GM12892 (cell line): ENCODE data around the gene ADAM15.

Source experiments
- DNase-seq: peaks from one replicate; pipeline ENCODE4 v3.0.0; 2011; ENCODE audit not compliant: insufficient read length
- FAIRE-seq: peaks from 2 replicates; lab custom pipeline; 2011; peaks lifted over from hg19 to GRCh38; lab: Jason Lieb, UNC
- POLR2A ChIP-seq: IDR thresholded peaks from 2 replicates; pipeline ENCODE4 v1.6.1; 2011; ENCODE audit warnings: low read depth, low read length, control low read depth
- POLR2AphosphoS5 ChIP-seq: IDR thresholded peaks from 2 replicates; pipeline ENCODE4 v1.6.1; 2011; ENCODE audit warnings: low read depth, low read length, control low read depth
- TAF1 ChIP-seq: IDR thresholded peaks from 2 replicates; pipeline ENCODE4 v1.6.1; 2011; ENCODE audit warnings: low read depth, mild to moderate bottlenecking, control low read depth, low read length, borderline replicate concordance

The ADAM15 gene

DNA sequence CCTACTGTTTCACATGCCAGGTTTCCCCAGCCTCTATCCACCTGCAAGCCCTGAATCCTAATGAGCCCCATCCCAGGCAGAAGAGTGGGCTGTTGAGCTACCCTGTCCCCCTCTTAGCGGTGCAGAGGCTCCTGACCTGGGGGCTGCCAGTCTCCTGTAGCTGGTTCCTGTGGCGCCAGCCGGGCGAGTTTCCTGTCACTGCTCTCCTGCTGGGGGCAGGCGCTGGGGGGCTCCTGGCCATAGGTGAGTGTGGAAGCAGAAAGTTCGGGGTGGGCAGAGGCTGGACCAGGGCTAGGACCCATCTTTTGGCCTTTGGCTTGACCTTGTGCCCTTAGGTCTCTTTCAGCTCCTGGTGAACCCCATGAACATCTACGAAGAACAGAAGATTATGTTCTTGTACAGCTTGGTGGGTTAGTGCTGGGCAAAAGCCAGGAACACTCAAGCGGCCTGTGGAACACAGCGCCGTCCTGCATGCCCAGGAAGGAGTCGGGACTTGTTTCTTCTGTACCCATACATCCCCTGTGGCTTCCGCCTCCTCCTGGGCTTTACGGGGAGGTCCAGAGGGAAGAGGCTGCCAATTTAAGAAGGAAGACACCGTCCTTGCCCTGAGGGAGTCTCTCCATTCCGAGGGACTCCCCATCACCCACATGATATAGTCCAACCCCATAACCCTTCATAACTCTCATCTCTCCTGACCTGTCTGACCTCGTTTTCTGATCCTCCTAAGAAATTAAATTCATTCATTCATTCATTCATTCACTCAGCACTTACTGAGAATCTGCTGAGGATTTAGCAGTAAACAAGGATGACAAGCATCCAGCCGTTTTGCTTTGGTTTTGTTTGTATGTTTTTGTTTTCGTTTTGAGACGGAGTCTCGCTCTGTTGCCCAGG is 16.6 kb upstream of the ADAM15 start:
- TF ChIP-seq POLR2AphosphoS5 (no peak), POLR2A (no peak), TAF1 (no peak)
- no peak for FAIRE-seq
- no peak for DNase-seq

DNA sequence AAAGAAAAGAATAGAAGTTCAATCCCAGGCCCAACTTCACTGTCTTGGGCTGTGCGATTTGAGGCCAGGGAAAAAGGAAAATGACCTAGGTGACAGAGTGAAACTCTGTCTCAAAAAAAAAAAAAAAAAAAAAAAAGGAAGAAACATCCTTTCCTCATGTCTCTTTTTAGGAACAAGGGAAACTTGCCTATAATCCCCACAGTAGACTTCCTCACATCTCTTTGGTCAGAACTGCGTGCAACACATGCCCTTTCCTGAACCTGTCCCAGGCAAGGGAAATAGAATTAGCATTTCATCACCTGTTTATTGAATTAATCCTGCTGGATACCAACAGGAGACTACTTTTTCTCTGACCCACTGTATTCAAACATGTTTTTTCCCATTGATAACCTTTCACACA is 15.2 kb upstream of the ADAM15 start:
- TF ChIP-seq TAF1 (no peak), POLR2A (no peak), POLR2AphosphoS5 (no peak)
- no peak for DNase-seq
- no peak for FAIRE-seq

DNA sequence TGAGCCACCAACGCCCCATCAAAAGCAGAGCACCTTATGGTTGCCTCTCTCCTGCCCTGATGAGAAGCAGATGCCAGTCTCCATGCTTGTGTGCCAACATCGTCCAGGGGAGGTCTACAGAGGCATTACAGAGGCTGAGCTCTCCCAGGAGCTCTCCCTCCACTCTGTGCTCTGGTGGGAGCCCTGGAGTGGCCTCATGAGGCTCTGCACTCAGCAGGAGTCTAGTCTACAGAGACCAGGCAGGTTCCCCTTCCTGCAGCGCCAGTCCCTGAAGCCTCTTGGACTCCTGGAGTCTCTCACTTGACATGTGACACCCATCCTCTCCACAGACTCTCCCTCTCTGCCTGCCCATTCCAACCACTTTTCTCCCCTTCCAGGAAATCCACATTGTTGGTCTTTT is 14.1 kb upstream of the ADAM15 start:
- TF ChIP-seq TAF1 (no peak), POLR2A (no peak), POLR2AphosphoS5 (no peak)
- FAIRE-seq = no peak
- DNase-seq = no peak

DNA sequence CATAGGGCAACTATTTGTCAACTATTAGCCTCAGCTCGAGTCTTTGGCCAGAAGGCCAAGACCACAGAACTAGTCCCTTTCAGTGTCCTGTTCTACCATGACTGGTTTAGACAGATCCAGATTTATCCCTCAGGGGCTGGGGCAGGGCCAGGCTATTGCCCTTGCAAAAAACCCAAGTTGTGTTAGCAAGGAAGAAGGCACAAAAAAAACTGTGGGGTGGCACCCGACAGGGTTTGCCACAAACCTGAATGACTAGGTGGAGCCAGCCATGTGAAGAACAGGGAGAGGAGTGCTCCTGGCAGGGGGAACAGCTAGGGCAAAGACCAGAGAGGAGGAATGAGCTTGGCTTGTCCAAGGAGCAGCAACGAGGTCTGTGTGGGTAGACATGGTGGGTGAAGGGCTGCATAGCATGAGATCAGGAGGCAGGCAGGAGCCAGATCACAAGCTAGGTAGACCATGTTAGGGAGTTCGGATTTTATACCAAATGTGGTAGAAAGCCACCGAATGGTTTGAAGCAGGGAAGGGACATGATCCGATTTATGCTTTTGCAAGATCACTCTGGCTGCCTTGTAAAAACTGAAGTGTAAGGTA is 13.2 kb upstream of the ADAM15 start:
- TF ChIP-seq POLR2AphosphoS5 = no peak
- TF ChIP-seq TAF1 = no peak
- no peak for TF ChIP-seq POLR2A
- FAIRE-seq (no peak), DNase-seq (no peak)

DNA sequence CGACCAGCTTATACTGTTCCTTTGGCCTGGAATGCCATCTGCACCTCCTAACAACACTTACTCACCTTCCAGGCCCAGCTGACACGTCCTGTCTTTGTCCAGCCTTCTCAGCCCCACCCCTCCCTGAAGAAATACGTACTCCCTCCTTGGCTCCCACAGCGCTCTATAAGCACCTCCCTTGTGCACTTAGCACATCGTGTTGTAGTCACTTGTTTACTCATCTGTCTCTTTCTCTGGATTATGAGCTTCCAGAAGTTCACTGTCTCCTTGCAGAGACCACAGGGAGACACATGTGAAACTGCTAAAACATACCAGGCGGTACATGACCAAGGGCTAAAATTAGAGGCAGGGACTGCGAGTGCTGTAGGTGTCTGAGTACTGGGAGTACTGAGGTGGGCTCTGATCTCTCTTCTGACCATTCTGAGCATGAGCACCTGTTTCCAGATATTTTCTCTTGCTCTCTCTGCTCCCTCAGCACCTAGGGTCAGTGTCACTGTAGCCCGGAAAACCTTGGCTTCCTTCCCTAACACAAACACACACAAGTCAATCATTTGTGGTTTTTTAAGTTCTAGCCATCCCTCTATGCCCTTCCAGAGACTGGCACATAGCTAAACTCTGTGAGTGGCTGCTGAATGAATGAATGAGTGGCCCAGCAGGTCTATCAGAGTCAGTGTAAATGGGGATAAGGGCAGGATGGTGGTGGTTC is 12.4 kb upstream of the ADAM15 start:
- DNase-seq = no peak
- FAIRE-seq = no peak
- TF ChIP-seq TAF1 (no peak), POLR2A (no peak), POLR2AphosphoS5 (no peak)

DNA sequence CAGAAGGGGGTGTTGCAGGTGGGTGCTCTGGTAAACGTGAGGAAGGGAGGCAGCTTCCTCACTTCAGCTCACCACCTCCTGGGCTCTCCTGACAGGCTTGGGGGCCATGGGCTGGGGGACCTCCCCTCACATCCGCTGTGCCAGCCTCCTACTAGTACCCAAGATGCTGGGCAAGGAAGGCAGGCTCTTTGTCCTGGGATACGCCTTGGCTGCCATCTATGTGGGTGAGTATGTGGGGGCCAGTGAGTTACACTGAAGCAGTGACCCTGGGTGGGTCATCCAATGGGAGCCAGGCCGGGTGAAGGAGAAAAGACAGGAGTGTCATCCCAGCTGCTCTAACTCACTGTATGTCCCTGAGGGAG is 11.8 kb upstream of the ADAM15 start:
- DNase-seq (no peak), FAIRE-seq (no peak)
- TF ChIP-seq POLR2AphosphoS5 (no peak), POLR2A (no peak), TAF1 (no peak)

DNA sequence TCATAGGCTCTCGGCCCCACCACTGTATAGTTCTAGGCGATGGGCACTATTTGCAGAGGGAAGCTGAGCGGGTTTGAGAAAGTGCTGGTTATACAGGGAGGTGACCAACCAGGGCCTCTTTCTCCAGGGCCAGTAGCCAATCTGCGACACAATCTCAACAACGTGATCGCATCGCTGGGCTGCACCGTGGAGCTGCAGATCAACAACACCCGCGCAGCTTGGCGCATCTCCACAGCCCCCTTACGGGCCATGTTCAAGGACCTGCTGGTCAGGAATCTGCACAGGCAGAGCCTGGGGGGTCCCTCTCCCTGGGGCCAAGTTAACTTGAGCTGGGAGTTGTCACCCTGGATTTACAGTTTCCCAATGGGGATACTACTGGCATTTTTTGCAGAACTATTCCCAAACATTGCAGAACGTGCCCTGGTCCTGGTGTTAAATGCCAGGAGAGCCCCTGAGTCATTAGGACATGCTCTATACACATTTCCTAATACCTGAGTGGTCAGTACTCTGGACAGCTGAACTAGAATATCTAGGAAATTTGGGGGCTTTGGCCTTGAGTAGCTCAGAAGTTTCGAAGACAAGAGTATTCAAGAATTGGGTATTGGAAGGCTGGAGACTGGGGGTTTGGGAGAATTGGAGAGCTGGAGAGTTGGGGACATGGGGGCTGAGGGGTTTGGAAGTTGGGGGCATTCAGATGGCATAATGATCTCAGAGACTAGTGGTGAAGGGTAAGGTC is 10.6 kb upstream of the ADAM15 start:
- TF ChIP-seq POLR2AphosphoS5 (no peak), POLR2A (no peak), TAF1 (no peak)
- FAIRE-seq = no peak
- no peak for DNase-seq

DNA sequence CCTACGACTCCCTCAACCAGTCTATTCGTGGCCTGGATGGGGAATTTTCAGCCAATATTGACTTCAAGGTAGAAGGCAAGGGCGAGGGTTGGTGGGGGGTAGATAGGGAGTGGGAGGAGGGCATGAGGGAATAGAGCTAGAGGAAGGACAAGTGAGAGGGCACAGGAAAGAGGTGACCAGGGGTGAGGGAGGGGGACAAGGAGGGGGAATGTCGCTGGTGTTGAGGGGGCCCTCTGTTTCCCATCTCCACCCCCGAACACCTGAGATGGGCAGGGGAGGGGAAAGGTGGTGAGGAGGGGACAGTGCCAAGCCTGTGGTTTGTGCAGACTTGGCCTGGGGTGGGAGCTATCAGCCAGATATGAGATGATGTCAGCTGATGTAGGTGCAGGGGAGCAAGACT is 8.3 kb upstream of the ADAM15 start:
- FAIRE-seq (no peak), DNase-seq (no peak)
- no peak for TF ChIP-seq POLR2A
- no peak for TF ChIP-seq TAF1

DNA sequence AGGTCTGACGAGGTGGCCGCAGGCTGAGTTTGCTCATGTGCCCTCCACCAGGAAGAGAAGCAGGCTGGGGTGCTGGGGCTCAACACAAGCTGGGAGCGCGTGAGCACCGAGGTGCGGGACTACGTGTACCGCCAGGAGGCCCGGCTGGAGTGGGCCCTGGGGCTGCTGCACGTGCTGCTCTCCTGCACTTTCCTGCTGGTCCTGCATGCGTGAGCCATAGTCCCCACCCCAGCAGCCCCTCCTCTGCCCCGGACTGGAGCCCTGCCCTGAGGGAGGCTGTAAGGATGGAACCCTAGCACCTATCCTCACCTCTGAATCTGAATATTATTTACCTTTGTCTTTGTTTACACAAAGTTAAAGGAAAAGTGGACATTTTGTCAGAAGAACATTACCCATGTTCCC is 7.8 kb upstream of the ADAM15 start:
- TF ChIP-seq POLR2AphosphoS5 (no peak), TAF1 (no peak), POLR2A (no peak)
- FAIRE-seq = no peak

DNA sequence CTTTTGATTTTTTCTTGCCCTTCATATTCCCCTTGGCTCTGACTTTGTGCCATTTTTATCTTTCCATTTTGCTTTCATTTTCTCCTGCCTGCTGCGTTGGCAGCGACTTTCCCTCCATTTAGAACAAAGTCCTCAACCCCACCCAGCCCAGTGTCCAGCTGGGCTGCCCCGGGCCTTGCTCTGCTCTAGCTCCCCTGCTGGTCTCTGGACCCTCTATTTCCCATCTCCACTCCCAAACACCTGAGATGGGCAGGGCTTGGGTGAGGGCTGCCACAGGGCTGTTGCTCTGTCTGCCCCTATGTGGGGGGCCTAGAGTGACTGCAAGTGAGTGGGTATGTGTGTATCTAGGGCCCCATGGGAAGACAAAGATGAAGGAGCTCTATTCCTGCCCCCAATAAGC is 7.3 kb upstream of the ADAM15 start:
- DNase-seq = no peak
- FAIRE-seq = no peak
- TF ChIP-seq TAF1 = no peak
- no peak for TF ChIP-seq POLR2AphosphoS5
- no peak for TF ChIP-seq POLR2A

More for the DNA sequence above, 7.8 kb upstream of the ADAM15 start:
- no peak for DNase-seq

DNA sequence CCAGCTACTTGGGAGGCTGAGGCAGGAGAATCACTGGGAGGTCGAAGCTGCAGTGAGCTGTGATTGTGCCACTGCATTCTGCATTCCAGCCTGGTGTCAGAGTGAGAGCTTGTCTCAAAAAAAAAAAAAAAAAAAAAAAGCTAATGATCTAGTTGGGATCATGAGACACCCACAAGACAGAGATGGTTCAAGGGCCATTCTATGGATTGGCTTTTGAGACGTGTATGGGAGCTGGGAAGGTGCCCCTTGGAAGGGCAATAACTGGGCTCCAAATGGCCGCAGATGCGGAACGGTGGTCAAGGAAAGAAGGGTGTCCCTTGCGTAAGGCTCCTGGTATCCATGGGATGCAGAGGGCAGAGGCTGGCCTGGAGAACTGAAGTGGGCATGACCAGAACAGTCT is 6.8 kb upstream of the ADAM15 start:
- DNase-seq (no peak), FAIRE-seq (no peak)
- TF ChIP-seq POLR2AphosphoS5 = no peak
- no peak for TF ChIP-seq TAF1
- TF ChIP-seq POLR2A = no peak

DNA sequence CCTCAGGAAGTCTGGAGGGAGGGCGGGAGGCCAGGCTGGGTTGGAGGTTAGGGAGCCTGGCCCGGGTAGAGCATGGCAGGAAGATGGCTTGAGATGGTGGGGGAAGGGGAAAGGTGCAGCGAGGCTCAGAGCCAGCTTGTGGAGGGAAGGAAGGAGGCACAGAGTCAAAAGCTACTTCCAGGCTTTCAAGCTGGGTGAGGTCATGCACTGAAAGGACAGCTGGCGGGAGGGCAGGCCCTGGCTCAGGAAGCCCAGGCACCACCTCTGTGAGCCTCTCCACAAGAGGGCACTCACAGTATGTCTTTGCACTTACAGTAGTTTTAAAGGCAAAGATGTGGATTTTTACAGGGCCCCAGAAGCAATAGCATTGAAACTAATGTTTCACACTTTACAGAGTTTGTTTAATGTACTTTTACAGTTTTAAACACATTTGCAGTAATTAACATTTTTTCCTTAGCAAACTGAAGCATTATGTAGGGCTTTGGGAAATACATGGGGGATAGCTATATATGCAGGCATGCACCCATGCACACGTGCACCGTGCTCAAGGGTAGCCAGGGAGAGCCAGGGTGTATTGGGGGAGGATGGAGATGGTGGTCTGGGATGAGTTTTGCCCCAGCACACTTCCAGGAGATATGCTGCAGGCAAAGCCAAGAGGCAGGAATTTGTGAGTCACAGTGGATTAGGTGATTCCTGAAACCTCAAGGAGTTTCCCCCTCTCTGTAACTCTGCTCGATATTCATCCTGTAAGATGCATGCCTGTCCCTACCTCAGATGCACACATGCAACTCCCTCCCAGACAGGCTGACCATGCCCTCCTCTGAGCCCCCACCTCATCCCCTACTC is 6.1 kb upstream of the ADAM15 start:
- DNase-seq (peak; percentile 56), FAIRE-seq (peak; percentile 57)
- TF ChIP-seq TAF1 (no peak), POLR2AphosphoS5 (no peak), POLR2A (no peak)
